ENCODE data around the gene ADAD2. TPM values are rescaled to one million over a fixed set of nuclear protein-coding genes. Genes with fewer than 3 reads are reported as not detected.
A peak's percentile ranks its signal among the peaks of the same experiment; 100 is the strongest.

ADAD2 gene
- total RNA-seq, 1 donor from 2014 or later = not detected

GRCh38 chr16:84159800-84160199 lies 31.2 kb upstream of the ADAD2 start:
- Histone ChIP-seq H3K27ac (ENCODE audit: low read depth, low read length) (no peak overlapping the region), H4K20me1 (ENCODE audit: insufficient read depth, low read length) (no peaks in the 10 kb centered on the region), H3K4me3 (ENCODE audit: insufficient read depth, low read depth, low read length) (no peak overlapping the region), H3K36me3 (ENCODE audit: insufficient read depth, low read length) (no peaks in the 10 kb centered on the region), H2AFZ (ENCODE audit: low read depth, low read length) (no peak overlapping the region), H3K4me1 (ENCODE audit: insufficient read depth, low read length) (no peaks in the 10 kb centered on the region), H3K4me2 (ENCODE audit: low read length) (no peak overlapping the region), H3K79me2 (ENCODE audit: insufficient read depth, low read length) (no peaks in the 10 kb centered on the region), H3K9ac (ENCODE audit: low read length) (no peak overlapping the region), H3K27me3 (ENCODE audit: insufficient read depth, low read length) (peaks cover 27% of the 10 kb centered on the region), H3K9me3 (ENCODE audit: insufficient read depth, low read depth, low read length) (no peaks in the 10 kb centered on the region)
- no peak for TF ChIP-seq EZH2 (IDR thresholded peaks at IDR 0.05; ENCODE audit: insufficient read depth, low read length)
- TF ChIP-seq CTCF (IDR thresholded peaks at IDR 0.05; ENCODE audit: insufficient read depth, low read depth, low read length) = no peak
- Mint-ChIP-seq H3K27ac (ENCODE audit: unreplicated experiment) (no peak overlapping the region), H3K4me1 (ENCODE audit: low read depth, unreplicated experiment) (peaks cover 2% of the 10 kb centered on the region), H3K4me3 (ENCODE audit: unreplicated experiment) (no peak overlapping the region), H3K9me3 (ENCODE audit: unreplicated experiment) (no peaks in the 10 kb centered on the region), H3K36me3 (ENCODE audit: low read depth, unreplicated experiment) (no peaks in the 10 kb centered on the region), H3K27me3 (ENCODE audit: low read depth, unreplicated experiment) (peaks cover 12% of the 10 kb centered on the region)
- no peak for DNase-seq (ENCODE audit: low read depth)
- peak; percentile 45 for FAIRE-seq

GRCh38 chr16:84161037-84161436 lies 29.9 kb upstream of the ADAD2 start:
- FAIRE-seq (no peak), DNase-seq (ENCODE audit: low read depth) (no peak)
- no peak overlapping the region for H3K4me2 ChIP-seq (ENCODE audit: low read length)
- no peaks in the 10 kb centered on the region for H3K36me3 ChIP-seq (ENCODE audit: insufficient read depth, low read length)
- H3K9ac ChIP-seq (ENCODE audit: low read length) = no peak overlapping the region
- H3K27ac Mint-ChIP-seq (ENCODE audit: unreplicated experiment) = no peak overlapping the region
- H3K79me2 ChIP-seq (ENCODE audit: insufficient read depth, low read length) = no peaks in the 10 kb centered on the region
- H3K4me3 ChIP-seq (ENCODE audit: insufficient read depth, low read depth, low read length) = no peak overlapping the region
- H4K20me1 ChIP-seq (ENCODE audit: insufficient read depth, low read length) = no peaks in the 10 kb centered on the region
- H3K9me3 ChIP-seq (ENCODE audit: insufficient read depth, low read depth, low read length) = no peaks in the 10 kb centered on the region
- H3K4me1 ChIP-seq (ENCODE audit: insufficient read depth, low read length) = no peaks in the 10 kb centered on the region
- H3K4me1 Mint-ChIP-seq (ENCODE audit: low read depth, unreplicated experiment) = peaks cover 4% of the 10 kb centered on the region
- no peaks in the 10 kb centered on the region for H3K36me3 Mint-ChIP-seq (ENCODE audit: low read depth, unreplicated experiment)
- TF ChIP-seq CTCF (IDR thresholded peaks at IDR 0.05; ENCODE audit: insufficient read depth, low read depth, low read length) = no peak
- TF ChIP-seq EZH2 (IDR thresholded peaks at IDR 0.05; ENCODE audit: insufficient read depth, low read length) = no peak
- no peaks in the 10 kb centered on the region for H3K9me3 Mint-ChIP-seq (ENCODE audit: unreplicated experiment)
- peaks cover 32% of the 10 kb centered on the region for H3K27me3 ChIP-seq (ENCODE audit: insufficient read depth, low read length)
- H2AFZ ChIP-seq (ENCODE audit: low read depth, low read length) = no peak overlapping the region
- peaks cover 16% of the 10 kb centered on the region for H3K27me3 Mint-ChIP-seq (ENCODE audit: low read depth, unreplicated experiment)
- no peak overlapping the region for H3K4me3 Mint-ChIP-seq (ENCODE audit: unreplicated experiment)
- no peak overlapping the region for H3K27ac ChIP-seq (ENCODE audit: low read depth, low read length)

- peaks cover 4% of the 10 kb centered on the region for H3K4me1 Mint-ChIP-seq (ENCODE audit: low read depth, unreplicated experiment)
- no peaks in the 10 kb centered on the region for H3K9me3 Mint-ChIP-seq (ENCODE audit: unreplicated experiment)
- TF ChIP-seq CTCF (IDR thresholded peaks at IDR 0.05; ENCODE audit: insufficient read depth, low read depth, low read length) (no peak), EZH2 (IDR thresholded peaks at IDR 0.05; ENCODE audit: insufficient read depth, low read length) (no peak)
- H3K27ac Mint-ChIP-seq (ENCODE audit: unreplicated experiment) = no peak overlapping the region
- H3K79me2 ChIP-seq (ENCODE audit: insufficient read depth, low read length) = no peaks in the 10 kb centered on the region
- H3K4me3 Mint-ChIP-seq (ENCODE audit: unreplicated experiment) = no peak overlapping the region
- no peak overlapping the region for H3K4me3 ChIP-seq (ENCODE audit: insufficient read depth, low read depth, low read length)
- peaks cover 32% of the 10 kb centered on the region for H3K27me3 ChIP-seq (ENCODE audit: insufficient read depth, low read length)
- no peaks in the 10 kb centered on the region for H3K4me1 ChIP-seq (ENCODE audit: insufficient read depth, low read length)
- H3K27me3 Mint-ChIP-seq (ENCODE audit: low read depth, unreplicated experiment) = peaks cover 17% of the 10 kb centered on the region
- H3K27ac ChIP-seq (ENCODE audit: low read depth, low read length) = no peak overlapping the region
- no peaks in the 10 kb centered on the region for H3K36me3 Mint-ChIP-seq (ENCODE audit: low read depth, unreplicated experiment)
- no peak overlapping the region for H2AFZ ChIP-seq (ENCODE audit: low read depth, low read length)
- H3K9me3 ChIP-seq (ENCODE audit: insufficient read depth, low read depth, low read length) = no peaks in the 10 kb centered on the region
- no peak overlapping the region for H3K4me2 ChIP-seq (ENCODE audit: low read length)
- no peaks in the 10 kb centered on the region for H3K36me3 ChIP-seq (ENCODE audit: insufficient read depth, low read length)
- DNase-seq (ENCODE audit: low read depth) = no peak
- no peak for FAIRE-seq
- no peaks in the 10 kb centered on the region for H4K20me1 ChIP-seq (ENCODE audit: insufficient read depth, low read length)
- no peak overlapping the region for H3K9ac ChIP-seq (ENCODE audit: low read length)
These were observed 29.2 kb upstream of the ADAD2 start for GRCh38 chr16:84161801-84162200.

Data from astrocyte (in vitro differentiated cells and primary cell).